Right hindlimb (tissue), 1 donor: ENCODE measurements around the gene KIF3A.

Experiments
- DNase-seq: peaks from one replicate; pipeline ENCODE4 v3.0.0-alpha.2; 2018

KIF3A gene

GRCh38 chr5:132770476-132771159 is 33.3 kb upstream of the KIF3A start:
- no peak for DNase-seq

GRCh38 chr5:132768485-132768868 is 31.1 kb upstream of the KIF3A start:
- no peak for DNase-seq

GRCh38 chr5:132767150-132767549 is 29.8 kb upstream of the KIF3A start:
- no peak for DNase-seq

- no peak for DNase-seq
Observed at GRCh38 chr5:132766806-132767055, 29.4 kb upstream of the KIF3A start.

GRCh38 chr5:132766020-132766805 is 28.9 kb upstream of the KIF3A start:
- no peak for DNase-seq

- no peak for DNase-seq
Observed at GRCh38 chr5:132765311-132766019, 28.1 kb upstream of the KIF3A start.

- no peak for DNase-seq
Observed at GRCh38 chr5:132764671-132765238, 27.4 kb upstream of the KIF3A start.

- DNase-seq = no peak
Observed at GRCh38 chr5:132764051-132764450, 26.7 kb upstream of the KIF3A start.

- DNase-seq = no peak
Observed at GRCh38 chr5:132763181-132764036, 26.1 kb upstream of the KIF3A start.

GRCh38 chr5:132762246-132763000 is 25.1 kb upstream of the KIF3A start:
- no peak for DNase-seq

GRCh38 chr5:132761321-132762240 is 24.2 kb upstream of the KIF3A start:
- no peak for DNase-seq

GRCh38 chr5:132760601-132761317 is 23.4 kb upstream of the KIF3A start:
- no peak for DNase-seq

GRCh38 chr5:132760049-132760420 is 22.7 kb upstream of the KIF3A start:
- no peak for DNase-seq

- no peak for DNase-seq
Observed at GRCh38 chr5:132759114-132760048, 22.0 kb upstream of the KIF3A start.

GRCh38 chr5:132758451-132758850 is 21.1 kb upstream of the KIF3A start:
- DNase-seq = no peak

GRCh38 chr5:132756542-132756941 is 19.2 kb upstream of the KIF3A start:
- no peak for DNase-seq

- no peak for DNase-seq
Observed at GRCh38 chr5:132754947-132755346, 17.6 kb upstream of the KIF3A start.

- no peak for DNase-seq
Observed at GRCh38 chr5:132754111-132754510, 16.8 kb upstream of the KIF3A start.
